Measurements from ENCODE around the gene UBAP2L. TPM values are rescaled to one million over a fixed set of nuclear protein-coding genes. Genes with fewer than 3 reads are reported as not detected.

The UBAP2L gene
- total RNA-seq, 1 experiment from 2014 or later = 265 TPM

GRCh38 chr1:154171223-154171583, 49.6 kb upstream of the UBAP2L start:
- no CpG with 5 or more reads among the region's 4 CpGs for WGBS (ENCODE audit: extremely low coverage, insufficient read length, low lambda C conversion rate)
- H4K5ac ChIP-seq (ENCODE audit: insufficient read length, low read depth, low read length) = no peak overlapping the region
- no peak overlapping the region for H3K23ac ChIP-seq (ENCODE audit: insufficient read length, low read depth, low read length)
- no peak for DNase-seq
- no peak overlapping the region for H3K4ac ChIP-seq (ENCODE audit: low read depth, low read length)
- no peaks in the 10 kb centered on the region for H3K9me3 Mint-ChIP-seq
- H2BK12ac ChIP-seq (ENCODE audit: insufficient read length, low read depth, low read length) = no peak overlapping the region
- no peaks in the 10 kb centered on the region for H3K27me3 Mint-ChIP-seq (ENCODE audit: low read depth)
- no peak overlapping the region for H2BK15ac ChIP-seq (ENCODE audit: low read depth, low read length)
- no peak overlapping the region for H3K4me2 ChIP-seq (ENCODE audit: insufficient read depth, insufficient read length, low read length)
- no peaks in the 10 kb centered on the region for H4K20me1 ChIP-seq (ENCODE audit: control insufficient read depth, insufficient read depth, insufficient read length)
- TF ChIP-seq CTCF (conservative IDR thresholded peaks at IDR 0.05) = no peak
- peaks cover 62 to 90% (median 79%) of the 10 kb centered on the region in 3 experiments; a peak in 6 of 7 replicates for H3K36me3 Mint-ChIP-seq (ENCODE audit: insufficient read depth in 1 of 3, low read depth in 3 of 3)
- no peaks in the 10 kb centered on the region for H3K23me2 ChIP-seq (ENCODE audit: insufficient read length, low read depth, low read length, poor library complexity, severe bottlenecking)
- no peak overlapping the region for H3K4me3 Mint-ChIP-seq
- H3K27ac ChIP-seq (ENCODE audit: insufficient read length, low read depth, low read length) = no peak overlapping the region
- H2BK20ac ChIP-seq (ENCODE audit: low read depth, low read length, poor library complexity, severe bottlenecking) = no peak overlapping the region
- no peak overlapping the region for H2BK120ac ChIP-seq (ENCODE audit: low read depth, low read length, poor library complexity, severe bottlenecking)
- H2BK5ac ChIP-seq (ENCODE audit: insufficient read length, low read length) = no peak overlapping the region
- H4K8ac ChIP-seq (replicated peaks; ENCODE audit: insufficient read length, low read depth, low read length) = no peak overlapping the region
- no peak overlapping the region for H2AFZ ChIP-seq (ENCODE audit: low read length)
- H3K27ac Mint-ChIP-seq = no peak overlapping the region
- H3K9ac ChIP-seq (ENCODE audit: extremely low read depth, insufficient read length, low read length) = no peak overlapping the region
- H3T11ph ChIP-seq (ENCODE audit: low read length) = no peak overlapping the region
- H3K9me3 ChIP-seq (ENCODE audit: control insufficient read depth, low read depth, low read length) = no peaks in the 10 kb centered on the region
- H3K18ac ChIP-seq (ENCODE audit: insufficient read length, low read depth, low read length) = no peak overlapping the region
- H3K79me2 ChIP-seq (ENCODE audit: insufficient read depth, low read length) = peaks cover 10% of the 10 kb centered on the region; the same call in 1 of the 2 replicates
- H3K56ac ChIP-seq (ENCODE audit: insufficient read length, low read depth, low read length) = no peak overlapping the region
- H3K79me1 ChIP-seq (ENCODE audit: insufficient read depth, low read depth, low read length, poor library complexity, severe bottlenecking) = peaks cover 2% of the 10 kb centered on the region
- no peak overlapping the region for H3K14ac ChIP-seq (ENCODE audit: insufficient read depth, low read length)
- H2AK5ac ChIP-seq (ENCODE audit: insufficient read length, low read length) = no peak overlapping the region
- H3K4me1 ChIP-seq (ENCODE audit: insufficient read depth, low read length) = no peaks in the 10 kb centered on the region
- H3K4me1 Mint-ChIP-seq = no peaks in the 10 kb centered on the region
- no peak overlapping the region for H4K91ac ChIP-seq (ENCODE audit: insufficient read length, low read depth, low read length)
- H3K27me3 ChIP-seq (ENCODE audit: insufficient read depth, low read length) = no peaks in the 10 kb centered on the region

Measured in H9 (cell line).